Activated T-helper 17 cell treated with anti-CD3 and anti-CD28 coated beads, Interleukin-2, amount 50 U/mL, for 72 hours (primary cell): ENCODE results near the gene IGFBP7. TPM values are rescaled to one million over a fixed set of nuclear protein-coding genes. Genes with fewer than 3 reads are reported as not detected.
"Not testable (repeated sequence)": the region's sequence is repeated elsewhere in the genome, so short reads cannot be mapped to it uniquely, and the experiment has no call there.

Source experiments
- ATAC-seq: fragments of 150-1000 bp; cut with Tn5 transposase; replicated peaks from 2 replicates; pipeline ENCODE4 v1.10.0; 2021; ENCODE audit warnings: mild to moderate bottlenecking, moderate library complexity
- H3K27ac Mint-ChIP-seq: one replicate; pipeline ENCODE4 v1.8.0; 2022; ENCODE audit warnings: mixed read lengths
- H3K27me3 Mint-ChIP-seq: one replicate; pipeline ENCODE4 v1.8.0; 2022; ENCODE audit warnings: mixed read lengths
- H3K36me3 Mint-ChIP-seq: one replicate; pipeline ENCODE4 v1.8.0; 2022; ENCODE audit warnings: low read depth, mild to moderate bottlenecking, mixed read lengths
- H3K4me1 Mint-ChIP-seq: one replicate; pipeline ENCODE4 v1.8.0; 2022; ENCODE audit warnings: mixed read lengths
- H3K4me3 Mint-ChIP-seq: one replicate; pipeline ENCODE4 v1.8.0; 2022; ENCODE audit warnings: mild to moderate bottlenecking, mixed read lengths
- H3K9me3 Mint-ChIP-seq: one replicate; pipeline ENCODE4 v1.8.0; 2022; ENCODE audit warnings: mixed read lengths
- total RNA-seq, 2 donors: library from RNA; stranded (reverse); gene quantifications; one replicate each; pipeline ENCODE4 v1.2.3, GENCODE V29; 2022

Gene IGFBP7
- total RNA-seq, 2 donors from 2014 or later: not detected

DNA sequence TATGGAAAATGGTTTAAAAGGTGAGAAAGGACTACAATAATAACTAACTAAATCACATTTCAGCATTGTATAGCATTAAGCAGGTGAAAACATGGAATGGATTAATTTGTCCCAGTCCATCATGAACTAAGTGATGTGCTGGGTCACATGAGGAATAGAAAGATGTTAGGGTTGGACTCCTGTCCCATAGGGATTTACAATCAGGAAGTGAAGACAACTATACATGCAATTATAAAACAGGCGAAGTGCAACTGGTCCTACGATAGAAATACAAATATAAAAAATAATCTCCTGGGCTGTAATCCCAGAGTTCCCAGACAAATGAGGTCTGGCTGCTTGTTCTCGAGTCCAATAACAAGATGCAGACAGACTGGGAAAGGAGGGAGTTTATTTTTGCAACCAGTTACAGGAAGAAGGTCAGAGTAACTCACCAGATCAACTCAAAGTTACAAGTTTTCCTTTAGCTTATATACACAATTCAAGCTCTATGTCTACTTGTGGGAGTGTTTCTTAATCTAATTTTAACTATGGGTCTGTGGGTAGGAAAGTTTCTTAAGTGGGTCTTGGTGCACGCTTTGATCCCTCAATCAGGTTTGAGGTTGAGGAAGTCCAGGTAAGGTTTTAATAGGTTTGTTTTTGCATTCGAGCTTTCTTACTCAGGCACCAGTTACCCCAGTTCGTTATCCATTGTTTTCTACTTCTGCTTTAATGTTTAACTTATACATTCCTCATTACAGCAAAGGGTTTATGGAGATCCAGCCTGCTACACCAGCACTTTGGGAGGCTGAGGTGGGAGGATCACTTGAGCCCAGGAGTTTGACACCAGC, 50.1 kb downstream of the IGFBP7 start:
- Mint-ChIP-seq H3K9me3 (no peaks in the 10 kb centered on the region), H3K4me3 (no peak overlapping the region), H3K27ac (no peak overlapping the region), H3K4me1 (no peaks in the 10 kb centered on the region), H3K36me3 (no peaks in the 10 kb centered on the region), H3K27me3 (peaks cover 37% of the 10 kb centered on the region)
- no peak for ATAC-seq

DNA sequence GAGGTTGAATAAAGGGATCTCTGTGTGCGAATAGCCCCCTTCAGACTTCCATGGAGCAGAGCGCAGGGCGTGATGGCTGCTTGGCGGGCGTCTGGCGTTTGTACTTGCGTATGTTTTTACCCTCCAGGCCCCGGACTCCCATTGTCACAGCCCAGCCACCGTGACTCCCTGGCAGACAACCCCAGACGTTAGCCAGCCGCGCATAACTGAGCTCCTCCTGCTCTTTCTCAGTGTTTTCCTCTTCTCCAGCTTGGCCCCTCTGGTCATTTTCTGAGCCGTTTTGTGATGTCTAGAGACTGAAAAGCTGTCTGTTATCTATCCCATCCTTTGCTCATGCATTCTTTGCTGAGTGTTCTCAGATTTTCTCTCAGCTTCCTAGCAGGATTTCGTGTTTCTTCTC, 54.3 kb downstream of the IGFBP7 start:
- H3K4me1 Mint-ChIP-seq: no peaks in the 10 kb centered on the region
- no peak overlapping the region for H3K4me3 Mint-ChIP-seq
- H3K27me3 Mint-ChIP-seq: peaks cover 44% of the 10 kb centered on the region
- no peak overlapping the region for H3K27ac Mint-ChIP-seq
- H3K9me3 Mint-ChIP-seq: no peaks in the 10 kb centered on the region
- ATAC-seq: no peak
- no peaks in the 10 kb centered on the region for H3K36me3 Mint-ChIP-seq

DNA sequence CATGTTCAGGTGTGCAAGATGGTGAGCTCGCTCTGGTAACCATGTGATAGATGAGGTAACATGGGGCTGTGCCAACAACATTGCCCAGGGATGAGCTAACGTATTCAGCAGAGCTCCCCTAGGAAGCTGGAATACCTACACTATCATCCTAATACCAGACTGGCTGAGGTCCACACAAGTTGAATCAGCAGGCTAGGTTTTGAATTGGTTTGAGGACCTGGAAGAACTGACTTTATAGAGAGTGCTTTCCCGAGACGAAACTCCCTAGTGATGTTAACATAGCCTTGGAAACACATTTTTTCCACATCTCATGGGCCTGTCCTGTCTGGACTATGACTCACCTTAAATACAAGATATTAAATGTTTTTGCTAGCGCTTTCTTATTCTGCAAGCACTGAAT, 56.7 kb downstream of the IGFBP7 start:
- Mint-ChIP-seq H3K27ac (no peak overlapping the region), H3K4me3 (no peak overlapping the region), H3K36me3 (no peaks in the 10 kb centered on the region), H3K27me3 (peaks cover 40% of the 10 kb centered on the region), H3K4me1 (no peaks in the 10 kb centered on the region), H3K9me3 (no peaks in the 10 kb centered on the region)
- ATAC-seq: no peak

DNA sequence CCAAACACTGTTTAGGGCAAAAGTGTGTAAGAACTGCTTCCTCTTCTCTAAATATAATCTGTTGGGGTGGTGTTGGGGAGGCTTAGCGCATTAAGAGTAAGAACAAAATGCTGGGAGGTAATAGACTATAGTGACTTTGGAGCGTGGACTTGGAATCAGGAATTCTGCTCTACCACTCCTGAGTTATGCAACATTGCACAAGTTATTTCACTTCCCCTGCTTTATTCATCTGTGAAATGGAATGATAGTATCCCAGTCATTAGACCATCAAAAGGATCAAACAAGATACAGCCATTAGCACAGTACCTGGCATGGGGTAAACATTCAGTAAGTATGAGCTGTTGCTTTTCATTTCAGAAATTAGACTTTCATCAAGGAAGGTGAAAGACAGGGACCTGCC, 58.7 kb downstream of the IGFBP7 start:
- Mint-ChIP-seq H3K4me1 (no peaks in the 10 kb centered on the region), H3K36me3 (no peaks in the 10 kb centered on the region), H3K27me3 (peaks cover 42% of the 10 kb centered on the region), H3K27ac (no peak overlapping the region), H3K9me3 (no peaks in the 10 kb centered on the region), H3K4me3 (no peak overlapping the region)
- ATAC-seq: no peak

DNA sequence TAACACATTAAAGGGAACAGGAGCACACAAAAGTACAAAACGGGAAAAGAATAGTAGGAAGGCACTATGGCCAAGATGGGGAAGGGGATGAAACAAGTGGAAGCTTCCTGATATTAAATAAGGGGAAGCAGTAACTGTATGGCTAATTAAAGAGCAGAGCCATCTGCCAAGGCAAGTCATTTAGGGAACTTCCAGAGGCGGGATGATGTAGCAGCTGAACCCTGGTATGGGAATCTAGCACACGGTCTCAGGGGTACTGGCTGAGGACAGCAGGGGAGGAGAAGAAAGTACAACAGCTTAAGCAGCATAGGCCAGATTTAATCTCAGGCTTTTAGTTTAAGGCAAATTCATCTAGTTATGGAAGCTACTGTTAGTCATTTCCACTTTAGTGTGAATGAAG, 59.1 kb downstream of the IGFBP7 start:
- no peak for ATAC-seq
- H3K36me3 Mint-ChIP-seq: no peaks in the 10 kb centered on the region
- H3K4me1 Mint-ChIP-seq: no peaks in the 10 kb centered on the region
- no peak overlapping the region for H3K27ac Mint-ChIP-seq
- peaks cover 39% of the 10 kb centered on the region for H3K27me3 Mint-ChIP-seq
- no peaks in the 10 kb centered on the region for H3K9me3 Mint-ChIP-seq
- H3K4me3 Mint-ChIP-seq: no peak overlapping the region

DNA sequence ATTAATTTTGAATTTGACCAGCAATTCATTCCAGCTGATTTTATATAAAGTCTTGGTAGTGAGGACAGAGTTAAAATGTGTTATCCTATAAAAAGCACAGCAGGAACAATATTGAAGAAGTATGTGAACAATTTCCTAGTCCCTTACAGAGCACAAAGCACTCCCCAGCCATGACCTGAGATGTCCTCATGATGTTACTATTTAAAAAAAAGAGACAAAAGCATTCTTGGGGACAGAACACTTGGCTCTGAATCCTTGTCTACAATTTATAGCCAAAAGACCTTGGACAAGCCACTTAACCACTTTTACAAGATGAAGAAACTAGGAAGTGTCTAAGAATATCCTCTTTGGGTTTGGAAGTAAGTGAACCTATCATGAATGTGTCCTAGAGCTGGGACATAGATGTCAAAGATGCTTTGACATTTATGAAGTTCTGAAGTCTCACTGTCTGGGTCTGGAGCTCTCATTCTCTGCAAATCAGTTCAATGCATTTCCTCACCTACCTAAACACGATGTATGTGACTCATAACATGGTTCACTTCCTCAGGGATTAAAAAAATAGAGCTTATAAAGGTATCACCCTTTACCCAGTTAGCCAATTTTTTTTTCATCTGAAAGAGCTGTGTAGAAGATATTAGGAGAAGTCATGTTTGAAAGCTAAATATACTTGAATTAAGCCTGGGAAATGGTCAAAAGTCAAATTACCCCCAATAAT, 61.4 kb downstream of the IGFBP7 start:
- no peaks in the 10 kb centered on the region for H3K4me1 Mint-ChIP-seq
- no peak for ATAC-seq
- H3K9me3 Mint-ChIP-seq: no peaks in the 10 kb centered on the region
- no peak overlapping the region for H3K4me3 Mint-ChIP-seq
- H3K27me3 Mint-ChIP-seq: peaks cover 33% of the 10 kb centered on the region
- no peak overlapping the region for H3K27ac Mint-ChIP-seq
- no peaks in the 10 kb centered on the region for H3K36me3 Mint-ChIP-seq

DNA sequence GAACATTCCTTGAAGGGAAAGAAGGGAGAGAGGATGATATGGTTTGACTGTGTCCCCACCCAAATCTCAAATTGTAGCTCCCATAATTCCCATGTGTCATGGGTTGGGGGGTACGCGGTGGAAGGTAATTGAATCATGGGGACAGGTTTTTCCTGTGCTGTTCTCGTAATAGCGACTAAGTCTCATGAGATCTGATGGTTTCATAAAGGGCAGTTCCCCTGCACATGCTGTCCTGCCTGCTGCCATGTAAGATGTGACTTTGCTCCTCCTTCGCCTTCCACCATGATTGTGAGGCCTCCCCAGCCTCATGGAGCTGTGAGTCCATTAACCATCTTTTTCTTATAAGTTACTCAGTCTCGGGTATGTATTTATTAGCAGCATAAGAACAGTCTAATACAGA, 63.1 kb downstream of the IGFBP7 start:
- H3K27ac Mint-ChIP-seq, H3K36me3 Mint-ChIP-seq, ATAC-seq, H3K4me1 Mint-ChIP-seq, H3K4me3 Mint-ChIP-seq, H3K9me3 Mint-ChIP-seq: not testable (repeated sequence)
- H3K27me3 Mint-ChIP-seq: peaks cover 31% of the 10 kb centered on the region

DNA sequence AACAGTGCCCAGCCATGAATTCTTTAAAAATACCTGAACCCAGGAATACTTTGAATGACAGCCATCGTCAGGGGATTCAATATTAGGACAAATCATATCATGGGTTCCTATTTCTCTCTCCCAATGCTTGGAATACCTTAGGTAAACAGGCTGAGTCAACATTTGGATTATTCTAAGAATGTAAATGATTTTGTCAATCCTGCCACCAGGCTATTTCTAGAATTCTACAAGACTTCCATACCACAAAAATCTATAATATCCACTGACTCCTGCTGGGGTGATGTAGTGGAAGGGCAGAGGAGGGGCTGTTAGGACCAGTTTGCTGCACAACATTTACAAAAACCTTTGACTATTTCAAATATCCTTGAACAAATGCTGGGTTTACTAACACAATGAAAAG, 65.2 kb downstream of the IGFBP7 start:
- peaks cover 27% of the 10 kb centered on the region for H3K27me3 Mint-ChIP-seq
- no peak overlapping the region for H3K27ac Mint-ChIP-seq
- H3K4me3 Mint-ChIP-seq: no peak overlapping the region
- no peaks in the 10 kb centered on the region for H3K9me3 Mint-ChIP-seq
- no peaks in the 10 kb centered on the region for H3K4me1 Mint-ChIP-seq
- H3K36me3 Mint-ChIP-seq: no peaks in the 10 kb centered on the region
- ATAC-seq: no peak

DNA sequence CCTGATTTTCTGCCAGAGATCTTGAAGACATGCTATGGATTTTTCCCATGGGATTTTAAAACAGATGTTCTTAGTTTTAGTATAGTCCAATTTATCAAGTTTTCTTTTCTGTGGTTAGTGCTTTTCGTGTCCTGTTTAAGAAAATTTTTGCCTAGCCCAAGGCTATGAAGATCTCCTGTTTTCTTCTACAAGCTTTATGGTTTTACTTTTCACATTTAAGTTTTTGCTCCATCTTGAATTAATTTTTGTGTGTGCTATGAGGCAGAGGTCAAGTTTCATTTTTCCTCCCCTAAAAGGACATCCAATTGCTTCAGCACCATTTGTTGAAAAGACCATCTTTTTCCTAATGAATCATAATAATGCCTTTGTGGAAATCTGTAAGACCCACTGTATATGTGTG, 65.9 kb downstream of the IGFBP7 start:
- no peak overlapping the region for H3K27ac Mint-ChIP-seq
- no peaks in the 10 kb centered on the region for H3K36me3 Mint-ChIP-seq
- H3K4me1 Mint-ChIP-seq: no peaks in the 10 kb centered on the region
- no peak for ATAC-seq
- no peak overlapping the region for H3K4me3 Mint-ChIP-seq
- H3K27me3 Mint-ChIP-seq: peaks cover 23% of the 10 kb centered on the region
- H3K9me3 Mint-ChIP-seq: no peaks in the 10 kb centered on the region

DNA sequence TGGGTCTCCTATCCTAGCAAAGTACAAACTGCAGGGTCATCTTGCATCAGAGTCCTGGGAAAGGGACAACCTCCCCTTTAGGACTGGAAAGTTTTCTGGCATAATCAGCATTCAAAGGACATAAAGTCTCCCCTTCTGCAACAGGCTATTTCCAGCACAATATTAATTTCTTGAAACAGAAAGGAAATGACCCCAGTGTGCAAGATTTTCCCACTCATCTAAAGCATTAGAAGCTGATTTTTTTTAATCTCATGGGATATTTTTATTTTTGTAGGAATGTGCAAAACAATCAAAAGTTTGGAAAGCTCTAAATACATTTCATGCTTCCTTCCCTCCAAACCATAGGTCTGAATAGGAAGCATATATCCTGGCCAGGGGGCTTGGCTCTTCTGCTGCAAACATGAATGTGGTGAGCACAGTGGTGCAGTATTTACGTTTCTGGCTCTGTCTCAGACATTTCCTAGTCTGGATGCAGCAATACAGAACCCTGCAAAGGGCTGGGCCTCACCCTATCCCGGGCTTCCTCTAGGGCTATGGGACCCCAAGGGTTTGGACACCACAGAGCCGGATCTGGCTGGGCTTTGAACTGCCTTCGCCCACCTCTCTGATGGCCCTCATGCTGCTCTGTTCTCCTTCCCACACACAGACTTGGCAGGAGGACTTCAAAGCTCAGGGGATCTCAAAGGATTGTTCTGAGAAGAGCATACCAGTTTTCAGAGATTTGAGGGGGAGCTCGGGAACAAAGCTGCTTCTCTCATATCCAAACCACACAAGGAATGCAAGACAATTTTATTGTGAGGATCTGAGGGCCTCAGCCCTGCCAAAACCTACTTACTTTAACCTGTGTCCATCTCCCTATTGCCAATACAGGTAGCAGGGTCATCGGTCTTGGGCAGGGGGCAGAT, 66.6 kb downstream of the IGFBP7 start:
- no peak overlapping the region for H3K4me3 Mint-ChIP-seq
- H3K36me3 Mint-ChIP-seq: no peaks in the 10 kb centered on the region
- H3K4me1 Mint-ChIP-seq: no peaks in the 10 kb centered on the region
- ATAC-seq: no peak
- no peak overlapping the region for H3K27ac Mint-ChIP-seq
- no peaks in the 10 kb centered on the region for H3K9me3 Mint-ChIP-seq
- peaks cover 25% of the 10 kb centered on the region for H3K27me3 Mint-ChIP-seq

DNA sequence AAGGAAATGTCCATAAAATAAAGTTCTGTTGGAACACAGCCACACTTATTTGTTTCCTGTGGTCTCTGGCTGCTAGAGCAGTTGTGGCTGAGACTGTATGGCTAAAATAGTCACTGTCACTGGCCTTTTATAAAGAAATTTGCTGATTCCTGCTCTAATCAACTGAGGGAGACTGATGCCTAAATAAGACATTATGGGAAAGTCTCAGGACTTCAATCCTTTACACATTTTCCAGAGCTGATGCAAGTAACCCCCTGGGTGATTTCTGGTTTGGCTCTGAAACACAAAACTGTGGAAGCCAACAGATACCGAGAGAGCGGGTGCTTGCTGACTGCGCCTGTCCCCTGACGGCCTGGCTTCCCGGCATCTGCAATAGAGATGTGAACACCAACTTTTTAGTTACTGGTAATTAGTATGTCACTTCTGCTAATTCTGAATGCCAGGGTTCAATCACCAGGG, 67.4 kb downstream of the IGFBP7 start:
- no peak overlapping the region for H3K4me3 Mint-ChIP-seq

DNA sequence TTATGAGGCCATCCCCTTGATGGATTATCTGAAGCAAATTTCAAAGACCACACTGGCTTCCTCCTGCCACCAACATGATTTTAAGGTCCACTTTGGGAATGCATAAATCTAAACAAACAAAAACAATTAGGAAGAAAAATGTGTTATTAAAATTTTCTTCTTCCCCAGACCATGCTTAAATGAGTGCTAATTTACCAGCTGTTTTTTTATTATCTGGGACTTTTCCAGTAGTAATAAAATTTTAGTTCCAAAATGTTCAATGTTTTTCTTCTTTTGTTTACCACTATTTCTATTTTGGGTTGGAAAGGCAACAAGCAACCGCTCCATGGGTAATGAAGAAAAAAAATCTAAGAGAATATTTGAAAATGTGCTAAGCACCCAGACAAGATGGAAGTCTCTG, 69.2 kb downstream of the IGFBP7 start:
- no peak overlapping the region for H3K4me3 Mint-ChIP-seq
- ATAC-seq: no peak
- peaks cover 23% of the 10 kb centered on the region for H3K27me3 Mint-ChIP-seq
- H3K36me3 Mint-ChIP-seq: no peaks in the 10 kb centered on the region
- H3K27ac Mint-ChIP-seq: no peak overlapping the region
- H3K4me1 Mint-ChIP-seq: no peaks in the 10 kb centered on the region
- H3K9me3 Mint-ChIP-seq: no peaks in the 10 kb centered on the region

More for the DNA sequence above, 67.4 kb downstream of the IGFBP7 start:
- Mint-ChIP-seq H3K4me1 (no peaks in the 10 kb centered on the region), H3K27me3 (peaks cover 29% of the 10 kb centered on the region), H3K9me3 (no peaks in the 10 kb centered on the region), H3K27ac (no peak overlapping the region), H3K36me3 (no peaks in the 10 kb centered on the region)
- ATAC-seq: no peak

DNA sequence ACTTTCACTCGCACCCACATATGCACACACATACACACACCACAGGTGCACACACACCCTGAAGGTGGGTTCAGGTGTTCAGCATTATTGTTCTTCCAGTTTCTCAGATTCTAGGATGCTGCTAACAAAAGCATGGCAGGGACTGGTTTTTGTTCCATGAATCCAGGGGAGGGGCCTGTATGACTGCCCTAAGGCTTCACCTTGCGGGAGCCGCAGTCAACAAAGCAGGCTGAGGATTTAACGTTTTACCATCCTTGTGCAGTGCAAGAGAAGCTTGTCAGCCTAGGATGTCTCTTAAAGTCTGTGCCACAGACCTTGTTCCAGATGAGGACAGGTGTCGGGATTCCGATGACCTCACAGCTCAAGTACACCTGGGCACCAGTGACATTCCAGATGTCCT, 69.7 kb downstream of the IGFBP7 start:
- Mint-ChIP-seq H3K4me1 (no peaks in the 10 kb centered on the region), H3K4me3 (no peak overlapping the region), H3K9me3 (no peaks in the 10 kb centered on the region), H3K36me3 (no peaks in the 10 kb centered on the region), H3K27ac (no peak overlapping the region), H3K27me3 (peaks cover 20% of the 10 kb centered on the region)
- ATAC-seq: no peak

DNA sequence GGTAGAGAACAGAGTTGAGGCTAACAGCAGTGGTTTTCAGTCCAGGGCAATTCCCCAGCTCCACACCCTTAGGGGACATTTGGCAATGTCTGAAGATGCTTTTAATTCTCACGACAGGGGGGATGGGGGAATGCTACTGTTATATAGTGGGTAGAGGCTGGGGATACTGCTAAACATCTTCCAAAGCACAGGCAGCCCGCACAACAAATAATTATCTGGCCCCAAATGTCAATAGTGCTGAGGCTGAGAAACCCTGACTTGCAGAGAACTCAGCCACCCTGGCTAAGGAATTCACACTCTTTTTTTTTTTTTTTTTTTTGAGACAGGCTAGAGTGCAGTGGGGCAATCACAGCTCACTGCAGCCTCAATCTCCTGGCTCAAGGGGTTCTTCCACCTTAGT, 70.8 kb downstream of the IGFBP7 start:
- Mint-ChIP-seq H3K9me3 (no peaks in the 10 kb centered on the region), H3K27ac (no peak overlapping the region), H3K27me3 (peaks cover 20% of the 10 kb centered on the region), H3K36me3 (no peaks in the 10 kb centered on the region), H3K4me1 (no peaks in the 10 kb centered on the region), H3K4me3 (no peak overlapping the region)
- no peak for ATAC-seq
